Left lung (tissue), 14 donors: ENCODE measurements around the gene PRB3. TPM values are rescaled to one million over a fixed set of nuclear protein-coding genes. Genes with fewer than 3 reads are reported as not detected.

Experiments
- ATAC-seq: fragments of 200-7000 bp; cut with Tn5 transposase; one replicate; pipeline ENCODE4 v1.9.1; 2020; ENCODE audit warnings: moderate library complexity
- DNase-seq, 4 donors: peaks; one replicate each; pipeline ENCODE4 v3.0.0-alpha.2; 2013 to 2020
- H3K27ac ChIP-seq, 2 donors: fragments of 200-600 bp; sonication (generic) in 1 of 2; one replicate each; pipeline versions ENCODE4 v1.5.0 to v1.8.0; 2020 to 2021
- H3K27me3 ChIP-seq, 2 donors: fragments of 200-600 bp; sonication (generic) in 1 of 2; one replicate each; pipeline versions ENCODE4 v1.5.0 to v1.8.0; 2020 to 2021
- H3K36me3 ChIP-seq, 2 donors: fragments of 200-600 bp; sonication (generic) in 1 of 2; one replicate each; pipeline versions ENCODE4 v1.5.0 to v1.8.0; 2020 to 2021
- H3K4me1 ChIP-seq, 2 donors: fragments of 200-600 bp; one replicate each; pipeline ENCODE4 v1.8.0; 2021
- H3K4me3 ChIP-seq, 2 donors: fragments of 200-600 bp; sonication (generic) in 1 of 2; one replicate each; pipeline versions ENCODE4 v1.5.0 to v1.8.0; 2020 to 2021; ENCODE audit warnings: mild to moderate bottlenecking in 1 of 2
- H3K9me3 ChIP-seq, 2 donors: fragments of 200-600 bp; sonication (generic) in 1 of 2; one replicate each; pipeline versions ENCODE4 v1.5.0 to v1.8.0; 2020 to 2021
- intact Hi-C, 2 donors: fragments of 100-400 bp; cut with DNase I; formaldehyde crosslinking; loops; one replicate each; pipeline versions ENCODE4 v1.11.2 to v1.14.2; 2022
- long read RNA-seq, 12 donors: library from polyadenylated mRNA in 2 of 12; unstranded in 2 of 12; transcript quantifications; one replicate each; pipeline ENCODE4 v2.0.0 and lab custom pipeline, GENCODE V29; 2019 to 2026
- polyA plus RNA-seq, 6 donors: library from polyadenylated mRNA; unstranded; fragments of 120-200 nt; gene quantifications; one replicate each; pipeline ENCODE4 v1.2.1, GENCODE V29; 2013; ENCODE audit not compliant: insufficient read length in 6 of 6
- total RNA-seq, 2 donors: library from RNA; stranded (reverse); fragmentation: NEBNext Ultra II Directional; extraction: Animal tissue kit (Norgen Biotek cat#: 25700); gene quantifications; one replicate each; pipeline ENCODE4 v1.2.1, GENCODE V29; 2021
- TF ChIP-seq, protein P1 (sequence below), 2 donors: fragments of 200-600 bp; sonication (generic) in 1 of 2; IDR thresholded peaks; one replicate each; pipeline versions ENCODE4 v1.5.0 to v1.8.0; 2021; ENCODE audit warnings: antibody characterized with exemption in 2 of 2
- donor health status: DM: no; HTN: yes; CAD: no.
- donor health status: DM: no; HTN: no; CAD: no.

Gene PRB3
- total RNA-seq (not detected), polyA plus RNA-seq (under 1 TPM in 2 of 6 donors, not detected in 4; 0.13 to 0.14 TPM)
- long read RNA-seq, donor 1 = 0 reads
- long read RNA-seq, donor 2 = 0 reads
- long read RNA-seq, donor 3 = 0 reads
- long read RNA-seq, donor 4, partial matches to known transcripts = 0 of 1 reads
- long read RNA-seq, donor 4, other reads (novel, unspliced or antisense) = 1 of 1 reads
- long read RNA-seq, donor 5 = 0 reads
- long read RNA-seq, donor 6 = 0 reads
- long read RNA-seq, donor 7 = 0 reads
- long read RNA-seq, donor 8 = 0 reads
- long read RNA-seq, donor 9 = 0 reads
- long read RNA-seq, donor 10 = 0 reads
- long read RNA-seq, donor 11 = 0 reads
- long read RNA-seq, donor 12 = 0 reads

- intact Hi-C loops = no loop called here
- TF ChIP-seq, protein P1, sequence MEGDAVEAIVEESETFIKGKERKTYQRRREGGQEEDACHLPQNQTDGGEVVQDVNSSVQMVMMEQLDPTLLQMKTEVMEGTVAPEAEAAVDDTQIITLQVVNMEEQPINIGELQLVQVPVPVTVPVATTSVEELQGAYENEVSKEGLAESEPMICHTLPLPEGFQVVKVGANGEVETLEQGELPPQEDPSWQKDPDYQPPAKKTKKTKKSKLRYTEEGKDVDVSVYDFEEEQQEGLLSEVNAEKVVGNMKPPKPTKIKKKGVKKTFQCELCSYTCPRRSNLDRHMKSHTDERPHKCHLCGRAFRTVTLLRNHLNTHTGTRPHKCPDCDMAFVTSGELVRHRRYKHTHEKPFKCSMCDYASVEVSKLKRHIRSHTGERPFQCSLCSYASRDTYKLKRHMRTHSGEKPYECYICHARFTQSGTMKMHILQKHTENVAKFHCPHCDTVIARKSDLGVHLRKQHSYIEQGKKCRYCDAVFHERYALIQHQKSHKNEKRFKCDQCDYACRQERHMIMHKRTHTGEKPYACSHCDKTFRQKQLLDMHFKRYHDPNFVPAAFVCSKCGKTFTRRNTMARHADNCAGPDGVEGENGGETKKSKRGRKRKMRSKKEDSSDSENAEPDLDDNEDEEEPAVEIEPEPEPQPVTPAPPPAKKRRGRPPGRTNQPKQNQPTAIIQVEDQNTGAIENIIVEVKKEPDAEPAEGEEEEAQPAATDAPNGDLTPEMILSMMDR (IDR thresholded peaks at IDR 0.05) = no peak
- no peak for ATAC-seq
- H3K9me3 ChIP-seq = no peaks in the 10 kb centered on the region
- no peak within 1 kb of the TSS for H3K27ac ChIP-seq
- H3K27me3 ChIP-seq = no peaks in the 10 kb centered on the region
- H3K4me3 ChIP-seq = no peak within 1 kb of the TSS
- H3K4me1 ChIP-seq = no peaks in the 10 kb centered on the region
- no peaks in the 10 kb centered on the region for H3K36me3 ChIP-seq
- DNase-seq = no peak
Observed at GRCh38 chr12:11269607-11270006, at the start of gene PRB3. PRB3 (minus strand) TSS chr12:11269707; CDS start chr12:11269669, 38 bp downstream.

GRCh38 chr12:11310336-11310735 lies 40.8 kb upstream of the PRB3 start, which contains the start of gene PRB4:
PRB4 (minus strand) TSS chr12:11310436; CDS start chr12:11310398, 38 bp downstream.
- no peak within 1 kb of the TSS for H3K4me3 ChIP-seq
- TF ChIP-seq, protein P1 (IDR thresholded peaks at IDR 0.05) = no peak
- no peaks in the 10 kb centered on the region for H3K36me3 ChIP-seq
- H3K27ac ChIP-seq = no peak within 1 kb of the TSS
- intact Hi-C loops = no loop called here
- no peak for ATAC-seq
- H3K9me3 ChIP-seq = peaks cover 0 to 1% of the 10 kb centered on the region in 2 donors
- no peaks in the 10 kb centered on the region for H3K27me3 ChIP-seq
- H3K4me1 ChIP-seq = no peaks in the 10 kb centered on the region
- no peak for DNase-seq

- Histone ChIP-seq H3K36me3 (no peaks in the 10 kb centered on the region), H3K27ac (no peak overlapping the region), H3K4me1 (no peaks in the 10 kb centered on the region), H3K4me3 (no peak overlapping the region), H3K9me3 (peaks cover 0 to 7% of the 10 kb centered on the region in 2 donors), H3K27me3 (no peaks in the 10 kb centered on the region)
- intact Hi-C loops = no loop called here
- no peak for ATAC-seq
- TF ChIP-seq, protein P1 (IDR thresholded peaks at IDR 0.05) = no peak
- DNase-seq = no peak
Observed at GRCh38 chr12:11307143-11307542, 37.6 kb upstream of the PRB3 start.

- TF ChIP-seq, protein P1 (IDR thresholded peaks at IDR 0.05) = no peak
- no peak for ATAC-seq
- Histone ChIP-seq H3K9me3 (no peaks in the 10 kb centered on the region), H3K4me3 (no peak overlapping the region), H3K36me3 (no peaks in the 10 kb centered on the region), H3K4me1 (no peaks in the 10 kb centered on the region), H3K27me3 (no peaks in the 10 kb centered on the region), H3K27ac (no peak overlapping the region)
- DNase-seq = no peak
- intact Hi-C loops = no loop called here
Observed at GRCh38 chr12:11273449-11273848, 3.9 kb upstream of the PRB3 start.

DNA sequence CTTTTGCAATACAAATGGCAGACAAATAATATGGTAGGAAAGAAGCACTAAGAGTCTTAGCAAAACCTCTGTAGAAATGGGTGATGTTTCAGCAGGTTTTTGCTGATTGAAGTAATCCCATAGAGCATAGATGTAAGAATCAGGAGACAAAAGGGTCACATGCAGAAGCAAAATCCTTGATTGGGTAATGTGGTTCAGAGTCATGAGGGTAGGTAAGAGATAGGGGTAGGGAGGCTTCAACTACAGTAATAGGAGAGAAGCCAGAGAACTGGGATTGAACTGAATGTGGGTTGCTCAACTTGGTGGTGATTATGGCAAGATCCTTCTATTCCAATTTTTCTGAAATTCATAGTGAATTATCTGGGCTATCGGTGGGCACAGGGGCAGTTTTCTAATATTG lies 5.0 kb downstream of the PRB3 start:
- Histone ChIP-seq H3K9me3 (peaks cover 0 to 26% of the 10 kb centered on the region in 2 donors), H3K27ac (no peak overlapping the region), H3K4me1 (no peaks in the 10 kb centered on the region), H3K27me3 (no peaks in the 10 kb centered on the region), H3K4me3 (no peak overlapping the region), H3K36me3 (no peaks in the 10 kb centered on the region)
- intact Hi-C loops = no loop called here
- no peak for DNase-seq
- TF ChIP-seq, protein P1 (IDR thresholded peaks at IDR 0.05) = no peak
- ATAC-seq = no peak
